Endothelial cell of umbilical vein (primary cell): ENCODE measurements around the gene TMEM95. TPM values are rescaled to one million over a fixed set of nuclear protein-coding genes. Genes with fewer than 3 reads are reported as not detected.

Experiments
- BruUV-seq: library from RNA; stranded (reverse); fragments of 400-500 nt; replicated peaks from 2 replicates; lab custom pipeline; 2021; lab: Mats Ljungman, UMichigan
- CTCF ChIA-PET: fragments of 300-600, 350-600 bp; sonication (Branson Sonifier 250); formaldehyde crosslinking; loops from one replicate; lab custom pipeline; 2021; ENCODE audit warnings: antibody characterized with exemption, inconsistent platforms; lab: Charles Lee
- POLR2A ChIA-PET: fragments of 300-600, 350-600 bp; sonication (Branson Sonifier 250); formaldehyde crosslinking; loops from one replicate; lab custom pipeline; 2021; ENCODE audit warnings: antibody characterized with exemption, inconsistent platforms; lab: Charles Lee
- DNase-seq: peaks from one replicate; pipeline ENCODE4 v3.0.0-alpha.2; 2011; ENCODE audit warnings: low read depth, low spot score
- FAIRE-seq: peaks from 2 replicates; lab custom pipeline; 2011; peaks lifted over from hg19 to GRCh38; lab: Jason Lieb, UNC
- H2AFZ ChIP-seq: 2 replicates; pipeline ENCODE4 v1.6.0; 2012; ENCODE audit warnings: low read depth, low read length, control low read depth, inconsistent platforms
- H3K27ac ChIP-seq: 2 replicates; pipeline ENCODE4 v1.5.1; 2011; ENCODE audit warnings: low read depth, mild to moderate bottlenecking, control low read depth, low read length, moderate library complexity; ENCODE audit not compliant: insufficient read depth
- H3K27me3 ChIP-seq, 2 experiments: 2 replicates each; pipeline versions ENCODE4 v1.6.0 to v1.6.1; 2011; ENCODE audit warnings: low read length in 2 of 2, mixed read lengths in 1 of 2; ENCODE audit not compliant: control insufficient read depth in 2 of 2, insufficient read depth in 2 of 2
- H3K36me3 ChIP-seq, 2 experiments: 2 replicates in 1 of 2; 3 replicates in 1 of 2; pipeline ENCODE4 v1.5.1; 2011; ENCODE audit warnings: low read length in 2 of 2, mild to moderate bottlenecking in 1 of 2, moderate library complexity in 1 of 2; ENCODE audit not compliant: control insufficient read depth in 2 of 2, insufficient read depth in 2 of 2; ENCODE audit errors: extremely low read depth in 1 of 2
- H3K4me1 ChIP-seq: 3 replicates; pipeline ENCODE4 v1.5.1; 2011; ENCODE audit warnings: mild to moderate bottlenecking, low read length; ENCODE audit not compliant: control insufficient read depth, insufficient read depth; ENCODE audit errors: extremely low read depth
- H3K4me2 ChIP-seq: 2 replicates; pipeline ENCODE4 v1.6.1; 2011; ENCODE audit warnings: low read length, control low read depth, mixed read lengths; ENCODE audit not compliant: insufficient read depth
- H3K4me3 ChIP-seq, 3 experiments: fragments of 200-600 bp in 1 of 3; sonication (generic), shearing (Covaris generic) in 1 of 3; replicated peaks in 1 of 3; 2 replicates each; pipeline ENCODE4 v1.5.1; 2011 to 2016; ENCODE audit warnings: control low read depth in 3 of 3, low read length in 3 of 3, mild to moderate bottlenecking in 2 of 3, inconsistent platforms in 1 of 3, low read depth in 1 of 3, moderate library complexity in 1 of 3; ENCODE audit not compliant: insufficient read depth in 1 of 3
- H3K79me2 ChIP-seq: 2 replicates; pipeline ENCODE4 v1.6.0; 2012; ENCODE audit warnings: low read length, inconsistent platforms; ENCODE audit not compliant: control insufficient read depth, insufficient read depth
- H3K9ac ChIP-seq: replicated peaks from 2 replicates; pipeline ENCODE3; 2011; ENCODE audit warnings: low read length, control low read depth; ENCODE audit not compliant: insufficient read depth; ENCODE audit errors: extremely low read depth
- H3K9me1 ChIP-seq: replicated peaks from 3 replicates; pipeline ENCODE4 v1.6.0; 2011; ENCODE audit warnings: mild to moderate bottlenecking, low read length; ENCODE audit not compliant: control insufficient read depth, insufficient read depth; ENCODE audit errors: extremely low read depth
- H3K9me3 ChIP-seq: replicated peaks from 2 replicates; pipeline ENCODE4 v1.5.1; 2012; ENCODE audit warnings: low read length, inconsistent platforms; ENCODE audit not compliant: control insufficient read depth, insufficient read depth
- H4K20me1 ChIP-seq: replicated peaks from 2 replicates; pipeline ENCODE3; 2011; ENCODE audit warnings: mild to moderate bottlenecking, low read length; ENCODE audit not compliant: control insufficient read depth, insufficient read depth; ENCODE audit errors: extremely low read depth
- EZH2 ChIP-seq: IDR thresholded peaks from 2 replicates; pipeline ENCODE4 v1.6.1; 2012; ENCODE audit warnings: borderline replicate concordance, low read depth, mild to moderate bottlenecking, moderate library complexity, low read length, inconsistent platforms; ENCODE audit not compliant: severe bottlenecking
- FOS ChIP-seq: IDR thresholded peaks from 2 replicates; pipeline ENCODE4 v1.6.1; 2011; ENCODE audit warnings: mild to moderate bottlenecking, low read length, moderate library complexity, borderline replicate concordance; ENCODE audit not compliant: insufficient read depth
- GATA2 ChIP-seq: IDR thresholded peaks from 2 replicates; pipeline ENCODE4 v1.7.0; 2011; ENCODE audit warnings: low read depth, mild to moderate bottlenecking, moderate library complexity, mixed read lengths, low read length; ENCODE audit not compliant: insufficient read length, insufficient read depth
- JUN ChIP-seq: IDR thresholded peaks from 2 replicates; pipeline ENCODE4 v1.6.1; 2011; ENCODE audit warnings: borderline replicate concordance, low read depth; ENCODE audit not compliant: insufficient read length, insufficient read depth
- MYC ChIP-seq: IDR thresholded peaks from one replicate; pipeline ENCODE4 v1.6.1; 2011; ENCODE audit warnings: mild to moderate bottlenecking, low read depth, low read length
- POLR2A ChIP-seq: IDR thresholded peaks from 2 replicates; pipeline ENCODE4 v1.6.1; 2012; ENCODE audit warnings: low read depth, mild to moderate bottlenecking, control low read depth, low read length
- dilution Hi-C: fragments of 300-500 bp; cut with MboI; formaldehyde crosslinking; loops from one replicate; pipeline ENCODE4 v1.15.0; 2019; ENCODE audit warnings: low sequenced_read_pairs; ENCODE audit not compliant: extremely low pct_ligation_motif_present
- intact Hi-C: fragments of 100-400 bp; cut with micrococcal nuclease; formaldehyde crosslinking; loops from one replicate; pipeline ENCODE4 v1.10.0; 2022
- polyA plus RNA-seq, 4 experiments: library from polyadenylated mRNA; depleted of rRNA in 3 of 4; stranded (reverse) in 3 of 4; unstranded in 1 of 4; fragments of >200 nt; gene quantifications; 2 replicates each; pipeline versions ENCODE4 v1.2.1 to v1.2.3, GENCODE V29; 2011 to 2012; ENCODE audit warnings: missing spikeins in 1 of 4
- total RNA-seq: library from RNA; stranded (reverse); gene quantifications from 2 replicates; pipeline ENCODE4 v1.2.3, GENCODE V29; 2021
- TF ChIP-seq, protein P1 (sequence below), 2 donors: IDR thresholded peaks; 1 replicate in 1 of 2; 2 replicates in 1 of 2; pipeline ENCODE4 v1.5.1; 2011; ENCODE audit warnings: low read length in 2 of 2, mild to moderate bottlenecking in 2 of 2, moderate library complexity in 2 of 2, control low read depth in 1 of 2, inconsistent platforms in 1 of 2, low read depth in 1 of 2; ENCODE audit not compliant: insufficient read depth in 1 of 2; ENCODE audit errors: extremely low read depth in 1 of 2
- TF ChIP-seq, protein P2 (sequence below): IDR thresholded peaks from 2 replicates; pipeline ENCODE4 v1.6.1; 2011; ENCODE audit not compliant: insufficient read depth, insufficient read length

TMEM95 gene
- total and polyA plus RNA-seq, 2 donors (not counting 3 experiments of a cell fraction or from before 2014, with no cell fraction given): not detected

DNA sequence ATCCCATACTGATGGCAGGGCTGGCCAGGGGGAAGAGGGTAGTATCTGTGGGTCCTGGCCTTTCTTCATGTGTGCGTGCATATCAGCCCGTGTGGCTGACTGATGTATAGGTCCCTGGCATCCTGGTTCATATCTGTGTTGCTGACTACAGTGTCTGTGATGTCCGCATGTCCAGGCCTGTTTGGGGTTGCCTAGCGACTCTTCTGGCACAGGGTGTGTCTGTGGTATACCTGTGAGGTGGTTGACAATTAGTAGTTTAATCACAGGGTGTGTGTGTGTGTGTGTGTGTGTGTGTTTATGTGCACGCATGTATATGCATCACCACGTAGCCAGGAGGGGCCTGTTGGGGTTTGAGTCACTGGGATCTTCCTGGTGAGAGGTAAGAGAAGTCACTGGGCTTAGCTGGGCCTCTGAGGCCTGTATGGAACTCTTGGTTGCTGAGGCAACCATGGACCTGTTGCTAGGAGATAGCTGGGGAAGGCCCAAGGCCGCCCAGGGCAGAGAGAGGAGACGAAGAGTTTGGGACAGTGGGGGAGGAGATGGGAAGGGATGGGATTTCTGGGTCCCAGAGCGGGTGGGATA, 603 bp upstream of the TMEM95 start:
- BruUV-seq: no TSS peak
- Histone ChIP-seq H4K20me1 (no peaks in the 10 kb centered on the region), H3K9me1 (no peaks in the 10 kb centered on the region), H3K9me3 (no peaks in the 10 kb centered on the region), H3K4me3 (no peak overlapping the region), H3K4me1 (peaks cover 17% of the 10 kb centered on the region), H3K9ac (no peak overlapping the region), H3K27me3 (no peaks in the 10 kb centered on the region), H2AFZ (no peak overlapping the region), H3K36me3 (no peaks in the 10 kb centered on the region), H3K79me2 (no peaks in the 10 kb centered on the region), H3K27ac (no peak overlapping the region), H3K4me2 (no peak overlapping the region)
- intact Hi-C loops (loop anchor here (5.0 kb wide), 1 partner anchor 333 kb away; the partner anchor contains the start of genes TP53 and WRAP53), dilution Hi-C loops (no loop called here)
- FAIRE-seq: no peak
- TF ChIP-seq FOS (no peak), POLR2A (no peak), JUN (no peak), GATA2 (no peak), EZH2 (no peak), MYC (no peak)
- TF ChIP-seq, protein P1, sequence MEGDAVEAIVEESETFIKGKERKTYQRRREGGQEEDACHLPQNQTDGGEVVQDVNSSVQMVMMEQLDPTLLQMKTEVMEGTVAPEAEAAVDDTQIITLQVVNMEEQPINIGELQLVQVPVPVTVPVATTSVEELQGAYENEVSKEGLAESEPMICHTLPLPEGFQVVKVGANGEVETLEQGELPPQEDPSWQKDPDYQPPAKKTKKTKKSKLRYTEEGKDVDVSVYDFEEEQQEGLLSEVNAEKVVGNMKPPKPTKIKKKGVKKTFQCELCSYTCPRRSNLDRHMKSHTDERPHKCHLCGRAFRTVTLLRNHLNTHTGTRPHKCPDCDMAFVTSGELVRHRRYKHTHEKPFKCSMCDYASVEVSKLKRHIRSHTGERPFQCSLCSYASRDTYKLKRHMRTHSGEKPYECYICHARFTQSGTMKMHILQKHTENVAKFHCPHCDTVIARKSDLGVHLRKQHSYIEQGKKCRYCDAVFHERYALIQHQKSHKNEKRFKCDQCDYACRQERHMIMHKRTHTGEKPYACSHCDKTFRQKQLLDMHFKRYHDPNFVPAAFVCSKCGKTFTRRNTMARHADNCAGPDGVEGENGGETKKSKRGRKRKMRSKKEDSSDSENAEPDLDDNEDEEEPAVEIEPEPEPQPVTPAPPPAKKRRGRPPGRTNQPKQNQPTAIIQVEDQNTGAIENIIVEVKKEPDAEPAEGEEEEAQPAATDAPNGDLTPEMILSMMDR (IDR thresholded peaks at IDR 0.05; ENCODE audit: extremely low read depth in 1 of 2, insufficient read depth in 1 of 2, low read depth in 1 of 2, low read length in 2 of 2): no peak
- TF ChIP-seq, protein P2, sequence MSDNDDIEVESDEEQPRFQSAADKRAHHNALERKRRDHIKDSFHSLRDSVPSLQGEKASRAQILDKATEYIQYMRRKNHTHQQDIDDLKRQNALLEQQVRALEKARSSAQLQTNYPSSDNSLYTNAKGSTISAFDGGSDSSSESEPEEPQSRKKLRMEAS: no peak
- POLR2A ChIA-PET: no interaction called here
- CTCF ChIA-PET: interaction anchor here (1.6 to 4.0 kb wide), 7 partner anchors 8 to 235 kb away, joined by 3 to 70 read pairs (median 8); partner anchors contain the start of genes NEURL4, SOX15 and TMEM102
- no peak for DNase-seq
